GM12891 (cell line): Measurements from ENCODE around the gene RAC3.

Experiments used
- DNase-seq: peaks from one replicate; pipeline ENCODE4 v3.0.0; 2011; ENCODE audit warnings: low spot score; ENCODE audit not compliant: insufficient read length
- FAIRE-seq: peaks from 2 replicates; lab custom pipeline; 2011; peaks lifted over from hg19 to GRCh38; lab: Jason Lieb, UNC
- PAX5 ChIP-seq: IDR thresholded peaks from 2 replicates; pipeline ENCODE4 v1.6.1; 2011; ENCODE audit warnings: low read length, moderate library complexity, mild to moderate bottlenecking; ENCODE audit not compliant: insufficient read depth, severe bottlenecking
- POLR2A ChIP-seq: IDR thresholded peaks from 2 replicates; pipeline ENCODE4 v1.6.1; 2011; ENCODE audit warnings: low read depth, low read length, control low read depth
- POLR2AphosphoS5 ChIP-seq: IDR thresholded peaks from 2 replicates; pipeline ENCODE4 v1.6.1; 2011; ENCODE audit warnings: low read depth, low read length, control low read depth
- POU2F2 ChIP-seq: IDR thresholded peaks from 2 replicates; pipeline ENCODE4 v1.6.1; 2011; ENCODE audit warnings: low read depth, mild to moderate bottlenecking, control low read depth, low read length, moderate library complexity
- SPI1 ChIP-seq: IDR thresholded peaks from 2 replicates; pipeline ENCODE4 v1.6.1; 2011; ENCODE audit warnings: low read depth, low read length, control low read depth
- TAF1 ChIP-seq: IDR thresholded peaks from 2 replicates; pipeline ENCODE4 v1.6.1; 2011; ENCODE audit warnings: low read depth, low read length, control low read depth

RAC3 gene

DNA sequence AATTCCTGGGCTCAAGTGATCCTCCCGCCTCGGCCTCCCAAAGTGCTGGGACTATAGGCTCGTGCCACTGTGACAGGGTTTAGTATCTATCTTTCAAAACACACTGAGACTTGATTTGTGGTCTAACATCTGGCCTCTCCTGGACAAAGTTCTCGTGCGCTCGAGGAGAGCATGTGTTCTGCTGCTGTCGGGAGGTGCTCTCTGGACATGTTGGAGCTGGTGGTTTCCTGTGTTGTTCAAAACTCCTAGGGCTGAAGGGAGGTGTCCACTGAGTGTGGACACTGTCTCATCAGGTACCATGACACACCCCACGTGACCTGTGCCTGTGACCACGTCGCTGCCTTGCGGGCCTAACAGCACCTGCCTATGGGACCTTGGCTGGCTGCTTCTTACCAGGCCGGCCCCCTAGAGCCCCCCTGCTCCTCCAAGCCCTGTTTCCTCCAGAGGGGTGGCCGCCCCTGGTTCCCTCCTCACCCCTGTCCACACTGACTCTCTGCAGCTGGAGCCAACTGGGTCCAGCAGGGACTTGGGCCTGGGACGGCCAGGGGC lies 14.5 kb downstream of the RAC3 start:
- no peak for FAIRE-seq
- no peak for TF ChIP-seq SPI1
- TF ChIP-seq POU2F2, result no peak

DNA sequence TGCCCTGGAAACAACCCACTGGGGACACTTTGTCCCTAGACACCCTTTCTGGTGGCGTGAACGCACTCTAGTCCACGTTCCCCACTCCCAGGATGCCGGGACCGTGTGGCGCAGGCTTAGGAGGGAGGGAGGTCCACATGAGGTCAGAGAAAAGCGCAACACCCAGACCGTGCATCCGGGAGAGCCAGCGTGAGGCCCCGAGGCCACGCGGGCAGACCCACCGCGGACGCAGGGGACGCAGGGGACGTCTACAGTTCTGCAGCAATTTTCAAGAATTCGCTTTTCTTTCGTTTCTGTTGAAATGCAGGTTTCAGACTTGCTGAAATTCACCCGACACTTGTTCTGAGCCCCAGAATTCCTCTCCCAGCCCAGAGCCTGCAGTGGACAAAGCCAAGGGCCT lies 15.4 kb downstream of the RAC3 start:
- FAIRE-seq (no peak), DNase-seq (no peak)
- TF ChIP-seq TAF1 (no peak), PAX5 (no peak), POLR2AphosphoS5 (no peak), POU2F2 (no peak), POLR2A (no peak), SPI1 (no peak)

More for the DNA sequence above, 14.5 kb downstream of the RAC3 start:
- DNase-seq, result no peak

DNA sequence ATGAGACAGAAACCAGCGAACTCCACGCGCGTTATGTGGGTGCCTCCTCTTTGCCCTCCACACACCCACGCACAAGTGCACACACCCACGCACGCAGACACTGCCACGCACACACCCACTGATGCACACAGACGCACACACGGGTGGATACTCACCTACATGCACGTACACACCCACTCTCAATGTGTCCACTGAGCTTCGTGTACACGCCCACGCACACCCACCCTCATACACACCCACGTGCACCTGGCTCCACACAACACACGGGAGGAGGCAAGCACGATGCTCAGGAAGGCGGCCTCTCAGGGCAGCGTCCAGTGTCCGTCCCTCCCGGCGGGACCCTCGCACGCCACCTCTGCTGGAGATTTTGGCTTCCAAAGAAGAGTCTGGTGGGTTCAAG lies 15.9 kb downstream of the RAC3 start:
- DNase-seq (no peak), FAIRE-seq (no peak)
- TF ChIP-seq POLR2AphosphoS5 (no peak), PAX5 (no peak)

DNA sequence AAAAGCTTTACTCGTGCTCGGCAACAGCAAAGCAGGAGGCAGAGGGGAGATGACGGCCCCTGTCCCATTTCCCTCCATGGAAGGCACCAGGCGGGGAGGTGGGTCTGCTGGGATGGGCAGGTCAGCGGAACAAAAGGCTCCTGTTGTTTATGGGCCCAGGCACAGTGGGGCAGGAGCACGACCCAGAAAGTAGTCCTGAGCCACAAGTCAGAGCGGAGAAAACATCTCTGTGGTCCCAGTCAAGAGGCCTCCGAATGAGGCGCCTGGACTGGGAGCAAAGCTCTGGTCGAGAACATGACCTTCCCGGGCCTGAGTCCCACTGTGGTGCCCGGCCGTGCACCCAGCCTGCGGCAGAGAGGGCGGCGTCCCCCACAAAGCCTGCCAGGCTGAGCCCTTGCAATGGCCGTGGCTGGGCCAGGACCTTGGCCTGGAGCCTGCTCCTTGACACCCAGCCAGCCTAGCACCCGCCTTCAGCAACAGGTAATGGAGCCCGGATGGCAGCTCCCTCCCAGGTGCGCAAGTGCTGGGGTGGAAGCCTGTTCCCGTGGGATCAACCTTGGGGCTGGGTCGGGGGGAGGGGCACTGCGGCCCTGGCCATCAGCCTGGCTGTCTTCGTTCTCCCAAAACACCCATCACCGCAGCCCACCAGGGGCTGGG lies 16.6 kb downstream of the RAC3 start:
- FAIRE-seq (no peak), DNase-seq (no peak)
- TF ChIP-seq PAX5, result no peak
- TF ChIP-seq POU2F2, result no peak
- no peak for TF ChIP-seq SPI1
- no peak for TF ChIP-seq POLR2A
- TF ChIP-seq TAF1, result no peak
- no peak for TF ChIP-seq POLR2AphosphoS5

DNA sequence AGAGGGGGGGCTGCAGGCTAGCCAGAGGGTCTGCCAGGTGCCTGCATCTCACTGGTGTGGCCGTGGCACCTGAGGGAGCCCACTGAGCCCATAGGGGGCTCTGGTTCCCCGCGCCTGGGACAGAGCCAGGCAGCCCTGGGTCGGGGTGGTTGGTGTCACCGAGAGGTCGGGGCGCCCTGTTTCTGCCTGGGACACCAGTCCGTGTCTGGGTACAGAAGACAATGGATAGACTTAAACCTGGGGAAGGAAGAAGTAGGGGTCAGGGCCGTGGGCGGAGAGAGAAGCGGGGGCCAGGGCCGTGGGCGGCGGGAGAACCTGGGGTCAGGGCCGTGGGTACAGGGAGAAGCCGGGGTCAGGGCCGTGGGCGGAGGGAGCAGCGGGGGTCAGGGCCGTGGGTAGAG lies 17.1 kb downstream of the RAC3 start:
- FAIRE-seq (no peak), DNase-seq (no peak)
- TF ChIP-seq SPI1 (no peak), POLR2A (no peak), POU2F2 (no peak), TAF1 (no peak), PAX5 (no peak), POLR2AphosphoS5 (no peak)

DNA sequence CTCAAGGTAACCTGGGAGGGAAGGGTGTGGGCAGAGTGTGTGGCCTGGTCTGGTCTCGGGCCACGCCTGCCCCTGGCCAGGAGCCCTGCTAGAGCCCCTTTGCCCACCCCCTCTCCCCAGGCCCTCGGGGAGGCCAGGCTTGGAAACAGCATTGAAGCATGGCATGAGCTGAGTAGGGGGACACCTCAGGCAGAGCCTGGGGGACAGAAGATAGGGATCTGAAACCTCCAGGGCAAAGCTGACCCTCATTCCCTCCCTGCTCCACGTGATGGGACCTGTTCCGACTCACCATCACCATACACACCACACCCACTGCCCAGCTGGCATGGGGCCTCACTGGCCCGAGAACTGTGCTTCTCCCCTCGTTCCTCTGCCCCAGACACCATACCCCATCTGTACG lies 17.6 kb downstream of the RAC3 start:
- DNase-seq (no peak), FAIRE-seq (no peak)
- no peak for TF ChIP-seq TAF1
- no peak for TF ChIP-seq POU2F2
- no peak for TF ChIP-seq SPI1
- TF ChIP-seq PAX5, result no peak
- no peak for TF ChIP-seq POLR2AphosphoS5
- no peak for TF ChIP-seq POLR2A

DNA sequence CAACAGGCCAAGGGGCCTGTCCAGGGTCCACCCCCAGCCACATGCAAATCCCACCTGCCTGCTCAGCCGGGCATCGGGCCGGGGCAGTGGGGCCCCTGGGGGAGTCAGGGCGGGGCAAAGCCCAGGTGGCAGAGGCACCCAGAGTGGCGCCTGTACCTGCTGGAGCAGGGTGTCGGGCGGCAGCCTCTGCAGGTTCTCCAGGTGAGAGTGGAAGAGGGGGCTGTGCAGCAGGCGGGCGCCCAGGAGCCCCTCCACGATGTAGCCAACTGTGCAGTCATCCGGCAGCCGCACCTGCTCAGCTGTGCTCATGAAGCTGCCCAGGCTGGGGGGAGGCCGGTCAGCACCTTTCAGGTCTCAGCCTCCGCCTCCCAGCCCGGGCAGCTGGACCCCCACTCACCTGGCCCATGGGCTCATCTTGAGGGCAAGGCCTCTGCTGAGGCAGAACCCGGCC lies 18.1 kb downstream of the RAC3 start:
- no peak for FAIRE-seq
- TF ChIP-seq POLR2AphosphoS5 (no peak), POLR2A (no peak), POU2F2 (no peak), PAX5 (no peak), SPI1 (no peak), TAF1 (no peak)
- no peak for DNase-seq

DNA sequence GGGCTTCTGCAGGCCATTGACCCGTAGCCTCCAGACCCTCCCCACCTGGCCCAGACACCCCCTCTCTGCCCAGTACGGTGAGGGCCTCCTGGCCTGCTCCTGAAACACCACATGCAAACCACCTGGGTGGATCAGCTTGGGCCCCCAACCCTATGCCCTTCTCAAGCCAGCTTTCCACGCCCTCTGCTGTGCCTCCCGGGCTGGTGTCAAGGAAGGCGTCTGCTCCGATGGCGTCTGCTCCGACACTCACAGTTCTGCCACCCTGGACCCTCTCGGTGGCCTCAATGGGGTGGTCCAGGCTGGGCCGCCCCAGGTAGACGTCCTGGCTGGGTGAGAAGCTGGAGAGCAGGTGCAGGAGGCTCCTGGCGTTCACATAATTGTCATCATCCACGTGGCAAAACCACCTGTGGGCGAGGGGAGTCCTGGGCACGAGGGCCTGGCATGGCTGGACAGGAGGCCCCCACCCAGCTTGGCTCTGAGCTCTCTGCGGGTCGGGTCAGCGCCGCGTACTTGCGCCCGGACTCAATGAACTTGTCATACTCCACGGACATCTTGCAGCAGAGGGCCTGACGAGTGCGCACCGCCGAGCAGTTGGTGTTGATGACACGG lies 18.8 kb downstream of the RAC3 start:
- no peak for DNase-seq
- FAIRE-seq, result no peak
- TF ChIP-seq PAX5, result no peak
- TF ChIP-seq SPI1, result no peak
- TF ChIP-seq POLR2A, result no peak
- no peak for TF ChIP-seq POU2F2
- TF ChIP-seq POLR2AphosphoS5, result no peak
- no peak for TF ChIP-seq TAF1

DNA sequence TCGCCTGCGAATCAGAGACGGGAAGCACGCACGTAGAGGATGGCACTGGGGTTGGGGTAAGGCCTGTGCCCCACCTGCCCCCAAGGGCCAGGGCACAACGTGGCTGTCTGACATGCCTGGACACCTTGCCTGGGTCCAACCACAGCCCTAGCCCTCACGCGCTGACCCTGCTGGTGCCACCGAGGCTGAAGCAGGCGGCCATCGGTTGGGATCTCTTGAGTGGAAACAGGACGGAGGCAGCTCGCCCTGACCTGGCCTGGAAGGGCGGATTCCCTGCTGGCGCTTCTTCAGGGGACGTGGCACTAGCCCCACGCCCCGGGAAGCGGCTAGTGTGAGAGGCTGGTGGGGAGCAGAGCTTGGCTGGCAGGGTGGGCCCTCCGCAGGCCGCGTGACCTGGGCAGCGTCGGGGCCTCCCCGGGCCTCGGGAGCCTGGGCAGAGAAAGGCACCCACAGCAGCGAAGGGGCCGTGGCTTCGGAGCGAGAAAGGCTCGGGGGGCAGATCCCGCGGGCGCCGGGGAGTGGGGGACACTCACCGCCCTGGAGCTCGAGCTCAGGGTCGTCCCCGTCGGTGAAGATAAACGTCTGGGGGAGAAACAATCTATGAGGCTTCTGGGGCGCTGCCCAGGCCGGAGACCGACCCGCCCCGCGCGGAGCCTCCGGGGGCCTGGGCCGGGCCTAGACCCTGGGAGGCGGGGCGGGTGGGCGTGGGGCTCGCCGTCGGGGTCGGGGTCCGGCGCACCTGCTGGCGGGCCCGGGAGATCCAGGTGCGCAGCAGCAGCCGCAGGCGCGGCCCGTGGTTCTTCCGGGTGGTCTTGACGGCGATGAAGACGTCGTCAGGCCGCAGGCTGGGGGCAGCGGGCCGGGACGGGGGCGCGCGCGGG lies 19.5 kb downstream of the RAC3 start:
- FAIRE-seq (no peak), DNase-seq (peak; percentile 59)
- TF ChIP-seq PAX5, result no peak
- TF ChIP-seq POLR2A, result no peak

DNA sequence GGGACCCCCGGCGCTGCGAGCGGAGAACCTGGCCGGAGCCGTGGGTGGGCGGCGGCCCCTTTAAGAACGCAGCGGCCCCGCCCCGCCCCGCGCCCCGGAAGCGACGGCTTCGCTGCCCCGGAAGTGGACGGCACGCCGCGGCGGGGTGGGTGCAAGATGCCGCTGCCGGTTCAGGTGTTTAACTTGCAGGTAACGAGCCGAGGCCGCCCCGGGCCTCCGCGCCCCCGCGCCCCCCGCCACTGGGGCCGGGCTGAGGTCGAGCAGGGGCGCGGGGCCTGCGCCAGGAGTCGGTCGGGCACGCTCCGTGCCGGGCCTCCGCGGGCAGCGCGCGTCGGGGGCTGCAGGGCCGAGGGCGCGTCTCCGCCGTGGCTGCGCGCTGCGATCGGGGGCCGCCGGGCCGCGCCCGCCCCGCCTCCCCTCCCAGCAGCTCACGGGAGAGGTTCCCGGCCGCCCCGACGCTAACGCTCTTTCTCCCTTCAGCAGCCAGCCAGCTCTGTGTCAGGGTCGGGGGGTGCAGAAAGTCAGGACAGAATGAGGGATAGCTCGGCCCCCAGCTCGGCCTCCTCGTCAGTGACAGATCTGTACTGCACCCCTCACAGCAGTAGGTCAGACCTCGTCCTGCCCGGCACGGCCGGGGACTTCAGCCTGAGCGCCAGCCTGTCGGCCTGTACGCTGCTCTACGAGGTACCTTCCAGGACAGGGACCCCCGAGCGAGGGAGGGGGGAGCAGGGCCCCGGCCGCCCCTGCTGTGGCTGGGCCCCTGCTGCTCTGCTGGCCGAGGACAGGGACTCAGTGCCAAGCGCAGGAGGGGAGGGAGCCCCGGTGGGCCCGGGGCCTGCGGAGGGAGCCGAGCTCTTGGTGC lies 20.5 kb downstream of the RAC3 start, which contains the start of the genes GPS1 and RFNG:
Gene GPS1 (plus strand): TSS at position 123 of the 862 bp plus-strand sequence. CDS start 34 bp downstream, at position 157.
Gene RFNG (minus strand): TSS at position 36 of the 862 bp plus-strand sequence. CDS start 45 bp downstream, outside the sequence.
- no peak for TF ChIP-seq SPI1
- no peak for TF ChIP-seq TAF1
- no peak for TF ChIP-seq PAX5
- no peak for TF ChIP-seq POLR2A
- TF ChIP-seq POU2F2, result no peak
- TF ChIP-seq POLR2AphosphoS5, result no peak
- DNase-seq (peak; percentile 98), FAIRE-seq (peak; percentile 98)
